Ectodermal cell (in vitro differentiated cells): ENCODE data around the gene HK3.
"Not testable (repeated sequence)": the region's sequence is repeated elsewhere in the genome, so short reads cannot be mapped to it uniquely, and the experiment has no call there.

ENCODE experiments used
- H3K27ac ChIP-seq: 2 replicates; pipeline ENCODE4 v1.7.0; 2013; ENCODE audit warnings: mild to moderate bottlenecking, low read depth, low read length; ENCODE audit not compliant: insufficient read depth, poor library complexity, severe bottlenecking
- H3K27me3 ChIP-seq: 2 replicates; pipeline ENCODE4 v1.7.0; 2013; ENCODE audit warnings: mild to moderate bottlenecking, low read length; ENCODE audit not compliant: insufficient read depth, control insufficient read depth, poor library complexity, severe bottlenecking
- H3K36me3 ChIP-seq: one replicate; pipeline ENCODE4 v1.7.0; 2013; ENCODE audit warnings: low read length; ENCODE audit not compliant: control insufficient read depth, insufficient read depth
- H3K4me1 ChIP-seq: one replicate; pipeline ENCODE4 v1.7.0; 2013; ENCODE audit warnings: low read length; ENCODE audit not compliant: control insufficient read depth, insufficient read depth
- H3K4me3 ChIP-seq: 2 replicates; pipeline ENCODE4 v1.7.0; 2013; ENCODE audit warnings: low read depth, low read length, control low read depth; ENCODE audit not compliant: insufficient read depth
- H3K9me3 ChIP-seq: 2 replicates; pipeline ENCODE4 v1.7.0; 2013; ENCODE audit warnings: mild to moderate bottlenecking, low read length, moderate library complexity; ENCODE audit not compliant: control insufficient read depth
- WGBS, 2 experiments: methylation state at CpG; one replicate each; pipeline ENCODE4 v1.1.7; 2013; ENCODE audit warnings: missing lambda C conversion rate in 2 of 2; 5-methylcytosine and 5-hydroxymethylcytosine counted together

HK3 gene

GRCh38 chr5:176876506-176877431, 22.4 kb downstream of the HK3 start:
- no peaks in the 10 kb centered on the region for H3K36me3 ChIP-seq
- H3K27ac ChIP-seq, result no peak overlapping the region
- no peaks in the 10 kb centered on the region for H3K9me3 ChIP-seq
- peaks cover 4% of the 10 kb centered on the region for H3K4me1 ChIP-seq
- 88% methylated on average over 24 of the region's 24 CpGs for WGBS, 2 experiments
- H3K4me3 ChIP-seq, result no peak overlapping the region
- H3K27me3 ChIP-seq, result peaks cover 7% of the 10 kb centered on the region

GRCh38 chr5:176875783-176876505, 23.2 kb downstream of the HK3 start:
- WGBS, 2 experiments, result 81 to 85% methylated on average over 27 of the region's 27 CpGs
- no peaks in the 10 kb centered on the region for H3K36me3 ChIP-seq
- no peak overlapping the region for H3K4me3 ChIP-seq
- H3K27me3 ChIP-seq, result peaks cover 7% of the 10 kb centered on the region
- H3K4me1 ChIP-seq, result peaks cover 4% of the 10 kb centered on the region
- no peak overlapping the region for H3K27ac ChIP-seq
- H3K9me3 ChIP-seq, result no peaks in the 10 kb centered on the region

GRCh38 chr5:176875014-176875550, 24.1 kb downstream of the HK3 start:
- Histone ChIP-seq H3K27ac (no peak overlapping the region), H3K36me3 (no peaks in the 10 kb centered on the region), H3K9me3 (no peaks in the 10 kb centered on the region), H3K27me3 (peaks cover 7% of the 10 kb centered on the region), H3K4me3 (no peak overlapping the region), H3K4me1 (peaks cover 4% of the 10 kb centered on the region)
- WGBS, 2 experiments, result 91 to 92% methylated on average over 17 of the region's 17 CpGs

GRCh38 chr5:176874198-176874780, 24.9 kb downstream of the HK3 start:
- Histone ChIP-seq H3K27ac (no peak overlapping the region), H3K27me3 (peaks cover 7% of the 10 kb centered on the region), H3K9me3 (no peaks in the 10 kb centered on the region), H3K4me3 (no peak overlapping the region), H3K36me3 (no peaks in the 10 kb centered on the region), H3K4me1 (peaks cover 4% of the 10 kb centered on the region)
- WGBS, 2 experiments, result 90 to 93% methylated on average over 20 of the region's 20 CpGs

DNA sequence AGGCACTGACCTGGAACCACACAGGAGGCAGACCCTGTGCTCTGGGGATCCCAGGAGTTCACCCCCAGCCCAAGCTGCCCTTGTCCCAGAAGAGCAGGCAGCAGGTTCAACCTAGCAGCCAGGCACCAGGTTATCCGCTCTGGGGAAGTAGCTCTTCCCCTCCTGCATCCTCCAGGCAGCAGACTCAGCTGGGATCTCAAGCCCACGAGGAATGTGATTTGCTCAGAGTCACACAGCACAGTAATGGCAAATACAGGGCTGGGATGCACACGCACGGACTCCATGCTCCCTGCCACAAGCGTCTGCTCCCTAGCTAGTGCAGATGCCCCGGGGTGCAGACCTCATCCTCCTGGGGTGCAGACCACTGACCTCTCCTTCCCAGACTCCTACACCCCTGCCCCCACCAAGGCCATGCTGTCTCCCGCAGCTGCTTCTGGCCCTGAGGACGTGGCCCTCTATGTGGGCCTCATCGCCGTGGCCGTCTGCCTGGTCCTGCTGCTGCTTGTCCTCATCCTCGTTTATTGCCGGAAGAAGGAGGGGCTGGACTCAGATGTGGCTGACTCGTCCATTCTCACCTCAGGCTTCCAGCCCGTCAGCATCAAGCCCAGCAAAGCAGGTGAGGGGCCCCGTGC, 25.5 kb downstream of the HK3 start:
- Histone ChIP-seq H3K9me3 (no peaks in the 10 kb centered on the region), H3K36me3 (no peaks in the 10 kb centered on the region), H3K27ac (no peak overlapping the region), H3K4me3 (no peak overlapping the region), H3K4me1 (peaks cover 3% of the 10 kb centered on the region), H3K27me3 (peaks cover 7% of the 10 kb centered on the region)
- 88 to 89% methylated on average over 16 of the region's 16 CpGs for WGBS, 2 experiments

DNA sequence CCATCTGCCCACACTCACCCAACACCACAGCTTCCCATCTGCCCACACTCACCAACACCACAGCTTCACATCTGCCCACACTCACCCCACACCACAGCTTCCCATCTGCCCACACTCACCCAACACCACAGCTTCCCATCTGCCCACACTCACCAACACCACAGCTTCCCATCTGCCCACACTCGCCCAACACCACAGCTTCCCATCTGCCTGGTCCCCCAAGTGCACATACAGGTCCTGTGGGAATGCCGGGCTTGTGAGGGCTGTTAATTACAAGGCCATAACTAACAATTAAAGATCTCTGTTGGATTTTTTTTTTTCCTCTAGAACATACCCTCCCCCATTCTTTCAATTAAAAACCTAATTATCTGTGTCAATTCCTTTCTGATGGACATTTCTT, 26.1 kb downstream of the HK3 start:
- H3K4me3 ChIP-seq, H3K4me1 ChIP-seq, H3K27me3 ChIP-seq, H3K9me3 ChIP-seq, H3K36me3 ChIP-seq, H3K27ac ChIP-seq: not testable (repeated sequence)
- WGBS, 2 experiments, result 91 to 92% methylated on average over 2 of the region's 2 CpGs

GRCh38 chr5:176872586-176872985, 26.6 kb downstream of the HK3 start:
- peaks cover 12% of the 10 kb centered on the region for H3K4me1 ChIP-seq
- H3K36me3 ChIP-seq, H3K27me3 ChIP-seq, H3K4me3 ChIP-seq, H3K27ac ChIP-seq, H3K9me3 ChIP-seq: not testable (repeated sequence)
- 84 to 97% methylated on average over 1 to 2 of the region's 2 CpGs for WGBS, 2 experiments

DNA sequence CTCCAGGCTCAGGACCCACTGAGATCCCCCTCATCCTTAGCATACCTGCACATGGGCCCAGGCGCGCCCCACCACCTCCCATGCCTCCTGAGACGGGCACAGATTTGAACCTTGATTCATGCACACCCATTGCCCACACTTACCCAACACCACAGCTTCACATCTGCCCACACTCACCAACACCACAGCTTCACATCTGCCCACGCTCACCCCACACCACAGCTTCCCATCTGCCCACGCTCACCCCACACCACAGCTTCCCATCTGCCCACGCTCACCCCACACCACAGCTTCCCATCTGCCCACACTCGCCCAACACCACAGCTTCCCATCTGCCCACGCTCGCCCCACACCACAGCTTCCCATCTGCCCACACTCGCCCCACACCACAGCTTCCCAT, 28.5 kb downstream of the HK3 start:
- 81 to 85% methylated on average over 5 to 7 of the region's 10 CpGs for WGBS, 2 experiments
- H3K4me3 ChIP-seq, H3K27ac ChIP-seq, H3K36me3 ChIP-seq, H3K9me3 ChIP-seq, H3K27me3 ChIP-seq: not testable (repeated sequence)
- H3K4me1 ChIP-seq, result peaks cover 32% of the 10 kb centered on the region

GRCh38 chr5:176870110-176870591, 29.0 kb downstream of the HK3 start:
- Histone ChIP-seq H3K4me1 (peaks cover 33% of the 10 kb centered on the region), H3K27ac (no peak overlapping the region), H3K36me3 (no peaks in the 10 kb centered on the region), H3K27me3 (peaks cover 14% of the 10 kb centered on the region), H3K4me3 (no peak overlapping the region), H3K9me3 (no peaks in the 10 kb centered on the region)
- 70 to 71% methylated on average over 17 of the region's 17 CpGs for WGBS, 2 experiments
